Psoas muscle (tissue), 8 donors: ENCODE measurements around the gene SPATA6L. TPM values are rescaled to one million over a fixed set of nuclear protein-coding genes. Genes with fewer than 3 reads are reported as not detected.

Source experiments
- ATAC-seq, 4 donors: fragments of 200-7000 bp; cut with Tn5 transposase; one replicate each; pipeline ENCODE4 v1.9.1; 2020; ENCODE audit warnings: moderate library complexity in 3 of 4, mild to moderate bottlenecking in 2 of 4
- DNase-seq, 2 donors: peaks; one replicate each; pipeline ENCODE4 v3.0.0-alpha.2; 2020
- H3K27ac ChIP-seq: fragments of 200-600 bp; one replicate; pipeline ENCODE4 v1.8.0; 2022
- H3K27me3 ChIP-seq, 3 donors: fragments of 200-600 bp in 1 of 3; one replicate each; pipeline versions ENCODE4 v1.6.1 to v1.8.0; 2013 to 2022; ENCODE audit warnings: low read length in 2 of 3, mild to moderate bottlenecking in 2 of 3, moderate library complexity in 1 of 3; ENCODE audit not compliant: insufficient read depth in 3 of 3
- H3K36me3 ChIP-seq, 2 donors: fragments of 200-600 bp in 1 of 2; one replicate each; pipeline versions ENCODE4 v1.6.1 to v1.8.0; 2013 to 2022; ENCODE audit warnings: low read depth in 1 of 2, mild to moderate bottlenecking in 1 of 2, moderate library complexity in 1 of 2; ENCODE audit not compliant: insufficient read depth in 1 of 2
- H3K4me1 ChIP-seq: fragments of 200-600 bp; one replicate; pipeline ENCODE4 v1.8.0; 2022
- H3K4me3 ChIP-seq: fragments of 200-600 bp; one replicate; pipeline ENCODE4 v1.8.0; 2022; ENCODE audit warnings: mild to moderate bottlenecking
- H3K9me3 ChIP-seq: fragments of 200-600 bp; one replicate; pipeline ENCODE4 v1.8.0; 2022
- CTCF ChIP-seq: fragments of 200-600 bp; IDR thresholded peaks from one replicate; pipeline ENCODE4 v1.8.0; 2022; ENCODE audit warnings: antibody characterized with exemption
- WGBS, 3 donors: extraction: QIAGEN DNeasy Blood & Tissue Kit; methylation state at CpG; one replicate each; pipeline versions ENCODE4 v1.1.6 to v1.1.7; 2013; 5-methylcytosine and 5-hydroxymethylcytosine counted together
- intact Hi-C, 2 donors: fragments of 100-400 bp; cut with DNase I; formaldehyde crosslinking; loops; one replicate each; pipeline versions ENCODE4 v1.11.0 to v1.14.2; 2022
- long read RNA-seq, 2 donors: library from polyadenylated mRNA; unstranded; transcript quantifications; one replicate each; pipeline ENCODE4 v2.0.0, GENCODE V29; 2021
- polyA plus RNA-seq, 3 donors: library from polyadenylated mRNA; stranded (reverse); fragments of 200-250 nt; gene quantifications; one replicate each; pipeline ENCODE4 v1.2.3, GENCODE V29; 2013
- total RNA-seq, 4 donors: library from RNA; stranded (reverse); fragmentation: NEBNext Ultra II Directional in 2 of 4; extraction: Animal tissue kit (Norgen Biotek cat#: 25700) in 2 of 4; gene quantifications; one replicate each; pipeline versions ENCODE4 v1.2.1 to v1.2.4, GENCODE V29; 2021 to 2023
- donor health status: healthy with polysubstance abuse.
- donor health status: DM: no; HTN: no; CAD: no; lungs with moderate emphysema.
- donor health status: Bipolar disorder and iron deficiency.
- donor health status: healthy.
- donor health status: DM: yes; HTN: yes; CAD: no.
- donor health status: DM: no; HTN: no; CAD: no.
- donor health status: DM: no; HTN: no; CAD: no.
- donor health status: DM: yes; HTN: yes; CAD: no.

The SPATA6L gene
- total RNA-seq (under 1 TPM; 0.22 to 0.79 (median 0.47) TPM), polyA plus RNA-seq (under 1 TPM; 0.09 to 0.15 (median 0.12) TPM)
- long read RNA-seq, donor 1, result 0 reads
- long read RNA-seq, donor 2, result 0 reads

- Histone ChIP-seq H3K36me3 (no peaks in the 10 kb centered on the region), H3K4me1 (peaks cover 24% of the 10 kb centered on the region), H3K27me3 (no peaks in the 10 kb centered on the region), H3K9me3 (no peaks in the 10 kb centered on the region), H3K4me3 (peak within 1 kb of the TSS; percentile 63), H3K27ac (peak within 1 kb of the TSS; percentile 37)
- peak; percentile 43 to 70 (median 53) for ATAC-seq
- no peak for TF ChIP-seq CTCF
- DNase-seq, result peak; percentile 69 to 80
- intact Hi-C loops, result loop anchor here in 1 of 2 donors (5.0 to 10.0 kb wide), 3 partner anchors 76 to 959 kb away; partner anchors contain the start of genes AK3, JAK2 and RIC1
- WGBS, 3 donors, result 2 to 3% (median 3%) methylated on average over 36 of the region's 36 CpGs
Measured at GRCh38 chr9:4666042-4666699, at the start of gene SPATA6L. TSS of gene SPATA6L (minus strand) at chr9:4666480. CDS start at chr9:4666250, 230 bp downstream.

- ATAC-seq (no peak), DNase-seq (no peak)
- intact Hi-C loops, result no loop called here
- WGBS, 3 donors, result 75 to 78% (median 77%) methylated on average over 9 of the region's 9 CpGs
- peaks cover 12% of the 10 kb centered on the region for H3K4me1 ChIP-seq
- H3K9me3 ChIP-seq, result no peaks in the 10 kb centered on the region
- H3K36me3 ChIP-seq, result peaks cover 10 to 82% of the 10 kb centered on the region in 2 donors
- no peak overlapping the region for H3K4me3 ChIP-seq
- TF ChIP-seq CTCF, result no peak
- H3K27me3 ChIP-seq, result no peaks in the 10 kb centered on the region
- no peak overlapping the region for H3K27ac ChIP-seq
Measured at GRCh38 chr9:4714266-4715016, 48.2 kb upstream of the SPATA6L start.

GRCh38 chr9:4713849-4714248 is 47.6 kb upstream of the SPATA6L start:
- TF ChIP-seq CTCF, result no peak
- H3K27ac ChIP-seq, result no peak overlapping the region
- intact Hi-C loops, result no loop called here
- H3K27me3 ChIP-seq, result no peaks in the 10 kb centered on the region
- H3K36me3 ChIP-seq, result peaks cover 9 to 82% of the 10 kb centered on the region in 2 donors
- 59 to 78% (median 77%) methylated on average over 7 of the region's 7 CpGs for WGBS, 3 donors
- DNase-seq (no peak), ATAC-seq (peak in 3 of 4 donors; percentile 25 to 32 (median 32))
- no peak overlapping the region for H3K4me3 ChIP-seq
- peaks cover 12% of the 10 kb centered on the region for H3K4me1 ChIP-seq
- no peaks in the 10 kb centered on the region for H3K9me3 ChIP-seq

GRCh38 chr9:4709380-4709779 is 43.1 kb upstream of the SPATA6L start:
- ATAC-seq (no peak), DNase-seq (no peak)
- Histone ChIP-seq H3K9me3 (no peaks in the 10 kb centered on the region), H3K27ac (no peak overlapping the region), H3K4me1 (peaks cover 5% of the 10 kb centered on the region), H3K36me3 (peaks cover 0 to 88% of the 10 kb centered on the region in 2 donors), H3K27me3 (no peaks in the 10 kb centered on the region), H3K4me3 (no peak overlapping the region)
- intact Hi-C loops, result no loop called here
- no peak for TF ChIP-seq CTCF
